Stomach smooth muscle (tissue), 2 donors: ENCODE measurements around the gene AREL1.

Experiments used
- H3K27ac ChIP-seq: one replicate; pipeline ENCODE4 v1.7.0; 2013; ENCODE audit warnings: mild to moderate bottlenecking, low read length, inconsistent platforms
- H3K27me3 ChIP-seq, 2 donors: one replicate each; pipeline ENCODE4 v1.7.0; 2013; ENCODE audit warnings: low read length in 2 of 2; ENCODE audit not compliant: insufficient read depth in 2 of 2, control insufficient read depth in 1 of 2
- H3K36me3 ChIP-seq, 2 donors: one replicate each; pipeline ENCODE4 v1.7.0; 2013; ENCODE audit warnings: low read length in 2 of 2; ENCODE audit not compliant: control insufficient read depth in 2 of 2, insufficient read depth in 2 of 2
- H3K4me1 ChIP-seq: one replicate; pipeline ENCODE4 v1.7.0; 2013; ENCODE audit warnings: low read length; ENCODE audit not compliant: control insufficient read depth, insufficient read depth
- H3K4me3 ChIP-seq, 2 donors: one replicate each; pipeline ENCODE4 v1.7.0; 2013; ENCODE audit warnings: low read length in 2 of 2
- H3K9ac ChIP-seq, 2 donors: one replicate each; pipeline ENCODE4 v1.7.0; 2013; ENCODE audit warnings: low read length in 2 of 2, mild to moderate bottlenecking in 1 of 2
- H3K9me3 ChIP-seq, 2 donors: one replicate each; pipeline ENCODE4 v1.7.0; 2013; ENCODE audit warnings: low read length in 2 of 2; ENCODE audit not compliant: control insufficient read depth in 2 of 2
- donor health status: healthy.
- donor health status: Pancreatic carcinoma.

Gene AREL1

GRCh38 chr14:74675219-74675618 lies 37.7 kb downstream of the AREL1 start:
- no peak overlapping the region for H3K4me3 ChIP-seq
- H3K36me3 ChIP-seq: peaks cover 29 to 50% of the 10 kb centered on the region in 2 donors
- H3K9me3 ChIP-seq: no peaks in the 10 kb centered on the region
- no peaks in the 10 kb centered on the region for H3K4me1 ChIP-seq
- H3K27ac ChIP-seq: no peak overlapping the region
- no peak overlapping the region for H3K9ac ChIP-seq
- H3K27me3 ChIP-seq: no peaks in the 10 kb centered on the region

GRCh38 chr14:74673768-74674167 lies 39.1 kb downstream of the AREL1 start:
- Histone ChIP-seq H3K4me3 (no peak overlapping the region), H3K9me3 (no peaks in the 10 kb centered on the region), H3K27me3 (no peaks in the 10 kb centered on the region), H3K4me1 (no peaks in the 10 kb centered on the region), H3K36me3 (peaks cover 38 to 60% of the 10 kb centered on the region in 2 donors), H3K27ac (no peak overlapping the region), H3K9ac (no peak overlapping the region)

GRCh38 chr14:74671789-74672188 lies 41.1 kb downstream of the AREL1 start:
- H3K9ac ChIP-seq: no peak overlapping the region
- peaks cover 49 to 76% of the 10 kb centered on the region in 2 donors for H3K36me3 ChIP-seq
- H3K9me3 ChIP-seq: no peaks in the 10 kb centered on the region
- H3K4me3 ChIP-seq: no peak overlapping the region
- H3K4me1 ChIP-seq: no peaks in the 10 kb centered on the region
- no peak overlapping the region for H3K27ac ChIP-seq
- no peaks in the 10 kb centered on the region for H3K27me3 ChIP-seq

- Histone ChIP-seq H3K9ac (no peak overlapping the region), H3K27me3 (no peaks in the 10 kb centered on the region), H3K36me3 (peaks cover 47 to 69% of the 10 kb centered on the region in 2 donors), H3K4me1 (no peaks in the 10 kb centered on the region), H3K27ac (no peak overlapping the region), H3K9me3 (no peaks in the 10 kb centered on the region), H3K4me3 (no peak overlapping the region)
These were observed 42.0 kb downstream of the AREL1 start for GRCh38 chr14:74670726-74671411.

GRCh38 chr14:74669846-74670245 lies 43.0 kb downstream of the AREL1 start:
- H3K36me3 ChIP-seq: peaks cover 43 to 60% of the 10 kb centered on the region in 2 donors
- H3K27me3 ChIP-seq: no peaks in the 10 kb centered on the region
- no peaks in the 10 kb centered on the region for H3K9me3 ChIP-seq
- H3K9ac ChIP-seq: no peak overlapping the region
- H3K4me1 ChIP-seq: no peaks in the 10 kb centered on the region
- no peak overlapping the region for H3K27ac ChIP-seq
- no peak overlapping the region for H3K4me3 ChIP-seq

GRCh38 chr14:74669256-74669655 lies 43.6 kb downstream of the AREL1 start:
- no peaks in the 10 kb centered on the region for H3K9me3 ChIP-seq
- no peak overlapping the region for H3K9ac ChIP-seq
- no peak overlapping the region for H3K4me3 ChIP-seq
- peaks cover 45 to 58% of the 10 kb centered on the region in 2 donors for H3K36me3 ChIP-seq
- no peak overlapping the region for H3K27ac ChIP-seq
- H3K4me1 ChIP-seq: no peaks in the 10 kb centered on the region
- H3K27me3 ChIP-seq: no peaks in the 10 kb centered on the region

GRCh38 chr14:74667758-74668157 lies 45.1 kb downstream of the AREL1 start:
- no peak overlapping the region for H3K4me3 ChIP-seq
- H3K36me3 ChIP-seq: peaks cover 50 to 57% of the 10 kb centered on the region in 2 donors

GRCh38 chr14:74664717-74665116 lies 48.2 kb downstream of the AREL1 start:
- Histone ChIP-seq H3K4me3 (no peak overlapping the region), H3K4me1 (peaks cover 3% of the 10 kb centered on the region), H3K9ac (no peak overlapping the region), H3K36me3 (peaks cover 48 to 51% of the 10 kb centered on the region in 2 donors), H3K9me3 (no peaks in the 10 kb centered on the region), H3K27me3 (no peaks in the 10 kb centered on the region), H3K27ac (no peak overlapping the region)

More at GRCh38 chr14:74667758-74668157, 45.1 kb downstream of the AREL1 start:
- H3K9ac ChIP-seq: no peak overlapping the region
- H3K27ac ChIP-seq: no peak overlapping the region
- H3K4me1 ChIP-seq: peaks cover 3% of the 10 kb centered on the region
- H3K27me3 ChIP-seq: no peaks in the 10 kb centered on the region
- H3K9me3 ChIP-seq: no peaks in the 10 kb centered on the region

GRCh38 chr14:74663884-74664283 lies 49.0 kb downstream of the AREL1 start:
- Histone ChIP-seq H3K9ac (no peak overlapping the region), H3K36me3 (peaks cover 40 to 48% of the 10 kb centered on the region in 2 donors)

GRCh38 chr14:74661726-74662450 lies 51.0 kb downstream of the AREL1 start:
- no peak overlapping the region for H3K4me3 ChIP-seq
- no peak overlapping the region for H3K9ac ChIP-seq
- peaks cover 24 to 37% of the 10 kb centered on the region in 2 donors for H3K36me3 ChIP-seq
- no peak overlapping the region for H3K27ac ChIP-seq
- H3K9me3 ChIP-seq: no peaks in the 10 kb centered on the region
- peaks cover 3% of the 10 kb centered on the region for H3K4me1 ChIP-seq
- no peaks in the 10 kb centered on the region for H3K27me3 ChIP-seq

More at GRCh38 chr14:74663884-74664283, 49.0 kb downstream of the AREL1 start:
- Histone ChIP-seq H3K4me3 (no peak overlapping the region), H3K4me1 (peaks cover 3% of the 10 kb centered on the region), H3K27ac (no peak overlapping the region), H3K9me3 (no peaks in the 10 kb centered on the region), H3K27me3 (no peaks in the 10 kb centered on the region)

- Histone ChIP-seq H3K27ac (no peak overlapping the region), H3K27me3 (no peaks in the 10 kb centered on the region), H3K9me3 (no peaks in the 10 kb centered on the region), H3K4me3 (no peak overlapping the region), H3K4me1 (peaks cover 3% of the 10 kb centered on the region), H3K36me3 (peaks cover 29 to 35% of the 10 kb centered on the region in 2 donors), H3K9ac (no peak overlapping the region)
These were observed 52.0 kb downstream of the AREL1 start for GRCh38 chr14:74660863-74661262.
